HTR-8/SVneo (cell line): Measurements from ENCODE around the gene SOX10.

ENCODE experiments used
- DNase-seq: peaks from one replicate; pipeline ENCODE4 v3.0.0; 2011; ENCODE audit warnings: low spot score, mixed read lengths; ENCODE audit not compliant: insufficient read length
- FAIRE-seq: peaks from 2 replicates; lab custom pipeline; 2011; peaks lifted over from hg19 to GRCh38; lab: Jason Lieb, UNC

Gene SOX10

DNA sequence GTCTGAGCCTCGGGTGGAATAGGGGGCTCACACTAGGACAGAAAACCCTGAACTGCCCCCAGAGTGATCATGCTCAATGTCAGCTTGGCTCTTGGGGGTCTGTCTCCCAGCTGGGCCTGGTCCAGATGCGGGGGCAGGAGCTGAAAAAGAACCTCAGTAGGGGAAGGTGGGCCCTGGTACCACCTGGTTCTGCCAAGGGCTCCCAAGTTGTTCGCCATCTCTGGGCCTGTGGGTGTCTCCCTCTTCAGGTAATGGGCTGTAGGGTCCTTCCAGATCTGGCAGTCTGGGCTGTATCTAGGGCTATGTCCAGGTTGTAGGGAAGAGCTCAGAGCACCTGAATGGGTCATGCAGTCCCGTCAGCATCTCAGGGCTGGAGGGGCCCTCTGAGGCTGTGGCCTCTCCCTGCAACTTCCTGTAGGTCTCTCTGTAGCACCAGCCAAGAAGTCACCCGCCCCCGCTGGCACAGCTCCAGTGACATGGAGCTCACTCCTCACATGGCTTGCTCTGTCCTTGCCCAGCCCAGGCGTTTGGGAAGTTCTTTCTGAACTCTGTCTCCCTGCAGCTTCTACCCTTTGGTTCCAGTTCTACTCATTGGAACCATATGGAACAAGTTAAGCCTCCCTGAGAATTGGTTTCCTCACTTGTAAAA, 33.0 kb upstream of the SOX10 start:
- DNase-seq (no peak), FAIRE-seq (no peak)

DNA sequence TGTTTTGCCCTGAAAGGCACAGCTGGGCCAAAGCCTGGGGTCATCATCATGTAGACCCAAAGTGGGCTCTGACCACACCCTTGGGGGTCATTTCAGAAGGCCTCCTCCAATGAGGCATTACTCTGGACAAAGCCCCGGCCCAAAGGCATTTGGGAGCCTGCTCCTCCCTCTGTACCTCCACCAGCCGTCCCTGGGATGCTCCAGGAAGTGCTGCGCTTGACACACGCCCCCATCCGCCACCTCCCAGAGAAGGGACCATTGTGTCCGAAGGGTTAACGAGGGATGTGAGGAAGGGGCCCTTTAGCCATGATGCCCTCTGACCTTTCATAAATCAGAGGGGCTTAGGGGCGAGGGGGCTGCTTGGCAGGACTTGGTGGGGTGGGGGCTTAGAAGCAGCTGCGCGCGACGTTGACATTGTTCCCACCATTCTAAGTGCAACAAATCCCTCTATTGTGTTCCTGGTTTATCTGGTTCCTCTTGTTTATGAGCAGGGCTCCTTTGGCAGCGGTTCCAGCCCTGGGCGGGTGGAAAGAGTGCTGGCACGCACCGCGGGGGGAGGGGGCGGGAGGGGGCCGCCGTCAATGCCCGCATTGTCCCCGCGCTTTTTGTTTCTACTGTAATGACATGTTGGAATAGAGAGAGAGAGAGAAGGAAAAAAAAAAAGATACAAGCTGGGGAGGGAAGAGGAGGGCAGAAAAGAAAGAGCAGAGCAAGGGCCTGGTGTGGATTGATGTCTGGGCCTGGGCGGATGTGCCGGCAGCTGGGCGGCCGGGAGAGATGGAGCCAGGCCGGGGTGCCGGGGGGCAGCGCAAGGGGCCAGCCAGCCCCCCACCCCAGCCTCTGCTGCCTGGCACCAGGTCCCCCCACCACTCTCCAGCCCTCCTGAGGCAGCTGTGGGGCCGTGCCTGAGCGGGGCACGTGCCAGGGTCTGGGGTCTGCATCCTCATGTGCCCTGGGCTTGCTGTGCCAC, 32.1 kb upstream of the SOX10 start:
- DNase-seq (no peak), FAIRE-seq (no peak)

DNA sequence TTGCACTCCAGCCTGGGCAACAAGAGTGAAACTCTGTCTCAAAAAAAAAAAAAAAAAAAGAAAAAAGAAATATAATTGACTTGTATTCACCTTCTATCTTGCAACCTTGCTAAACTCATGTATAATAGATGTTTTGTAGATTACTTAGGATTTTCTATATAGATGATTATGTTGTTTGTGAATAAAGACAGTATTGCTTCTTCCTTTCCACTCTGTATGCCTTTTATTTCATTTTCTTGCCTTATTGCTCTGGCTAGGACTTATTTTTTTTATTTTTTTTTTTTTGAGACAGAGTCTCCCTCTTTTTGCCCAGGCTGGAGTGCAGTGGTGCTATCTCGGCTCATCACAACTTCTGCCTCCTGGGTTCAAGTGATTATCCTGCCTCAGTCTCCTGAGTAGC, 29.7 kb upstream of the SOX10 start:
- FAIRE-seq (no peak), DNase-seq (no peak)

DNA sequence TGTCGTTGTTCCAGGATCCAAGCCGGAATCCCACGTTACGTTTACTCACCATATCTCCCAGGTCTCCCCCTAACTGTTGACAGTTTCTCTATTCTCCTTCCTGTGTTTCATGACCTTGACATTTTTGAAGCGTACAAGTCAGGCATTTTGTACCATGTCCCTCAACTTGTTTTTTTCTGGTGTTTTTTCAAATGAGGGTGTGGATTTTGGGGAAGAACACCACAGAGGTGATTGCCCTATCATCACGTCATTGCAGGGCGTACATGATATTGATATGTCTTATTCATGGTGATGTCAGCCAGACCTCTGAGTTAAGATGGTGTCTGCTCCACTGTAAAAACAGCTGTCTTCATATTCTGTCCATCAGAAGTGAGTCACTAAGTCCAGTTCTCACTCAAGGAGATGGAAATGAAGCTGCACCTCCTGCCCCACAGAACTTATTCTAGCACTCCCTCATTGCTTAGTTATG, 28.3 kb upstream of the SOX10 start:
- no peak for DNase-seq

DNA sequence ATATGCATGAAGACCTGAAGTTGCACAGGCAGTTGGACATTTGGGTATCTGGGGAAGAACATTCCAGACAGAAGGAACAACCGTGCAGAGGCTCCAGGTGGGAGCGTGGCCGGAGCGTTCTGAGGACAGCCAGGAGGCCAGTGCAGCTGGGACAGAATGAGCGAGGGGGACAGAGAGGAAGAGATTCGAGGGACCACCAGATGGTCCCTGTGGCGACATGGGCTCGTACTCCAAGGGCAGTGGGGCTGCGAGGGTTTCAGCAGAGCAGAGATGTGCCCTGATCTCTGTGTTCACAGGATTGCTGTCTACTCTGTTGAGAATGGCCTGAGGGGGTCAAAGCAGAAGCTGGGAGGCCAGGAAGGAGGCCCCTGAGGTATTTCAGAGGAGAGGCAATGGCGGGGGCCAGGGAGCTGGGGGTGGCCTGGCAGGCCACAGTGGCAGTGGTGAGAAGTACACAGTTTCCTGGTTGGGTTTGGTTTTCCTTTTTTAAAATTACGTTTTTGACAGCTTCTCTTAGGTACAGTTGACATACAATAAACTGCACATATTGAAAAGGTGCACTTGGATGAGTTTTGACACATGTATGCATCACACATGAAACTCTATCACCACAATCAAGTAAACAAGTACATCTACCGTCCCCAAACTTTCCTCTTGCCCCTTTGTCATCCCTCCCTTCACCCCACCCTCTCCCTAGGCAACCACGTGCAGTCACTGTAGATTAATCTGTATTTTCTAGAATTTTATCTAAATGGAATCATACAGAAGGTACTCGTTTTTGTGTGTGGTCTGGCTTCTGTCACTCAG, 24.8 kb upstream of the SOX10 start:
- FAIRE-seq: no peak

More for the DNA sequence above, 28.3 kb upstream of the SOX10 start:
- FAIRE-seq: no peak

DNA sequence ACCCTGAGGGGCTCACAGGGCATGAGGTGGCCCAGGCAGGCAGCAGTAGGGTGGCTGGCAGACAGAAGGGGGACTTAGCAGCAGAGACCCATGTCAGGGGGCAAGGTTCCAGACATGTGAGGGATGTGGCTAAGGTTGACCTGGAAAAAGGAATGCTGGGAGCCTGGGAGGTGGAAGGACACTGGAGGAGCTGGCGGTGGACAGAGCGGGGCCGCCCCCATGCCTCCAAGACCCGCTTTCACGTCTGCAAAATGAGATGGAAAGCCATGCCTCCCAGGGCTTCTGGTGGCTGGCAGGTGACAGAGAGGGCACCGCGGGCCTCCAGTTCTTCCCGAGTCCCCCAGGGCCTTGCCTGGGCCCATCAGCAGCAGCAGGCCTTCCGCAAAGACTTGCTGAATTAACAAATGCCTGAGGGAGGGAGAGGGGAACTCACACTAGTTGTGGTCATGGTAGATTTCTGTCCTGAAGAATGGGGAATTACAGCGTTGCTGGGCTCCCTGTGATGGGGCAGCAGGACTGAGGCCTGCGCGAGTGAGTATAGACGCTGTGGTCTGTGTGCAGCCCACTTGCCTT, 23.1 kb upstream of the SOX10 start:
- DNase-seq: no peak
- FAIRE-seq: no peak

More for the DNA sequence above, 24.8 kb upstream of the SOX10 start:
- no peak for DNase-seq

DNA sequence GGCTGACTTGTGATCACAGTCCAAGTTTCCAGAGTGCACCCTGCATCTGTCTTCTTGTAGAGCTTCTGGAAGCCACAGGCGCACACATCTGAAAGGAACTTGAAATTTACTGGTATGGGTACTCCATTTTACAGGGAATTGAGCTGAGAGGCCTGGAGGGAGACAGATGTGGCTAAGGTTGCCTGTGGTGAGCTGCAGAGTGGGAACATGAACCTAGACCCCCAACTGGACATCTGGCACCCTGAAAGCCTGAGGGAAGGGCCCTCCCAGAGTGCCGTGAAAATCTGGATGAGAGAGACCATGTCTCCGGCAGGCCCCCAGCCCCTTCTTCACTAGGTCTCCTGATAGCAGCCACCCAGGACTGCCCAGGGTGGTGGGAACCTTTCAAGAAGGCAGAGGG, 22.6 kb upstream of the SOX10 start:
- FAIRE-seq (no peak), DNase-seq (no peak)

DNA sequence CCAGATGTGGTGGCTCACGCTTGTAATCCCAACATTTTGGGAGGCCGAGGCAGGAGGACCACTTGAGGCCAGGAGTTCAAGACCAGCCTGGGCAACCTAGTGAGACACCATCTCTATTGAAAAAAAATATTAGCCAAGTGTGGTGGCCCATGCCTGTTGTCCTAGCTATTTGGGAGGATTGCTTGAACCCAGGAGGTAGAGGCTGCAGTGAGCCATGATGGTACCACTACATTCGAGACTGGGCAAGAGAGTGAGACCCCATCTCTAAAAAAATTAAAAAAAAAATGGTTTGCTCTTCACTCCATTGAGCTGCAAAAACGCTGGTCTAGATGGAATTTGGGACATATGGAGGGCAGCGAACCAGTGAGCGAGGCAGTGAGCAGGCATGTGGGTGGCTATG, 21.6 kb upstream of the SOX10 start:
- FAIRE-seq (no peak), DNase-seq (no peak)

DNA sequence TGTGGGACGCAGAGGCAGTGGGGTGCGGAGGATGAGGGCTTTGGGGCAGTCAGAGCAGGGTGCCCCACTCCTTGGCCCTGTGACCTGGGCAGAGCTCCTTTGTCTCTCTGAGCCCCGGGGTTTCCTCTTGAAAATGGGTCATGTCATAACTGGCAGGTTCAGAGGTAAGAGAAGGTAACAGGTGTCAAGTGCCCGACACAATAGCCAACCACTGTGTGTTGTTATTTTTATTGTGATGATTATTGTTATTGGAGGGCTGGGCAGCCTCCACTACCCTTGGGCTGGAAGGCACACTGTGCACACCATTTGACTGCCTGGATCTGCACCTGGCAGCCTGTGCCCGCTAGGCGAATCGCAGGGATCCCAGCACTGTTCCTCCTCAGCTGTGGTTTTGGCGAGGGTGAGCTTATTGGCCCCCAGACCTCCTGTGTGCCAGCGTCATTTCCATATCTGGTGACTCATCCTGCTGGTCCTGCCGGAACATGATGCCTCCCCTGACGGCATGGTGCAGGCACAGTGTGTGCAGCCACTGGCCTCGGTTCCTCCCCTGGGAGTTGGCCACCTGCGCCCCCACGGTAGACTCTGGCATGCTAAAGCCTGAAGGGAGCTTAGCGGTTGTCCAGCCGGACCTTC, 15.4 kb upstream of the SOX10 start:
- FAIRE-seq (peak; percentile 52), DNase-seq (peak; percentile 65)

DNA sequence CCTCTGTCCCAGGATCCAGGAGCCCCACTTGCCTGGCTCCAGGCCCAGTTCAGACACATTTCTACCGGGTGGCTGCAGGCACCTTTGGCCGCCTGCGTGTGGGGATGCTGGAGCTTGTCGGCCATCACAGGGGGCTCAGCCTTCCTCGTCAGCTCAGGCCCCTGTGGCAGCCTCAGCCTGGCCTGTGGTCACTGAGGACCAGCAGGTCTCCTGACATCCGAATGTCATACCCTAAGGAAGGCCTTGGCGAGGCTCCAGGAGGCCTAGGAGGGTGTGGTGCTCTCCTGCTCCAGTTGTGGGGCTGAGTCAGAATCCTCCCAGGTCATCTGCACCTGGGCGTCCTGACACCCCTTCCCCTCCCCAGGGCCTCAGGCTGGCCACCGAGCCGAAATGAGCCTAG, 14.9 kb upstream of the SOX10 start:
- FAIRE-seq (no peak), DNase-seq (no peak)

DNA sequence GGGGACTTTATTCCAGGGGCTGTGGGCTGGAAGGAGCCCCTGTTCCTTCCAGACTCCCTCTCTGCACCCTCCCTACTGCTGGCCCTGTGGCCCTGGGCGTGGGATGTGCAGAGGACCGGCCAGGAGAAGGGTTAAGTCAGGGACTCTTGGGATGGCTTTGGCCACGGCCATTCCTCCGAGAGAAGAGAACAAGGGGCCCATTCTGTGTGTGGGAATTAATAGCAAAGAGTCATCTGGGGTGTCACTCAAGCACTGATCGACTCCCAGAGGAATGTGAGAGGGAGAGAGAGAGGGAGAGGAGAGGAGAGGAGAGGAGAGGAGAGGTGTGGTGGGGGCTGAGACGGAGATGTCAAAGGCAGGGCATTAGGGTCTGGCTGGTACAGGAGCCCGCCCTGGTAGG, 14.2 kb upstream of the SOX10 start:
- FAIRE-seq: no peak
- DNase-seq: no peak

DNA sequence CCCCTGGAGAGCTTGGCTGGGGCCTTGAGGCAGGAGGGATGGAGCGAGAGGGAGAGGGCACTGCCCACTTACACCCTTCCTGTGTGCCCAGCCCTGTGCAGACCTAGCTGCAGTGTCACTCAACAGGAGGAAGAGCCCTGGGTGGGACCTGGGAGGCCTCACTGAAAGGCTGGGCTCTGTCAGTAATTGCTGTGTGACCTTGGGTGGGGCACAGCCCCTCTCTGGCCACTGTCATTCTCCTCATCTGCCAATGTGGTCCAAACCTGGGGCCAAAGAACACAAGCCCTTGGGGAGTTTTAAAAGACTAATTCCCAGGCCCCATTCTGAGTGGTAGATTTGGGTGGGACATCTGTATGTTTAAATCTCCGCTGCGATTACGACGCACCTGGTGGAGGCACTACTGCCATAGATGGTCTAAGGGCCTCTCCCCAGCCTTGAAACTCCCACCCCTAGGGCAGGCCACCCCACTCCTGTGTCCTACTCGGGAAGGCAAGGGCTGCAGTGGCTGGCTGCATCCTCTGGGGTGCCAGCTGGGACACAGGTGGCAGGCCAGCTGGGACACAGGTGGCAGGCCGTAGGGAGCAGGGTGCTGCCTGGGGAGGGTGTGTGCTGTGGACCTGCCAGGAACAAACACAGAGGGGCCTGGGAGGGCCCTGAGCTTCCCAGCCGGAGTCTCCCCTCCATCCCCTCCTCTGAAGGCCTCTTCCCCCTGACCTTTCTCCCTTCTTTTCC, 12.3 kb upstream of the SOX10 start:
- no peak for FAIRE-seq

DNA sequence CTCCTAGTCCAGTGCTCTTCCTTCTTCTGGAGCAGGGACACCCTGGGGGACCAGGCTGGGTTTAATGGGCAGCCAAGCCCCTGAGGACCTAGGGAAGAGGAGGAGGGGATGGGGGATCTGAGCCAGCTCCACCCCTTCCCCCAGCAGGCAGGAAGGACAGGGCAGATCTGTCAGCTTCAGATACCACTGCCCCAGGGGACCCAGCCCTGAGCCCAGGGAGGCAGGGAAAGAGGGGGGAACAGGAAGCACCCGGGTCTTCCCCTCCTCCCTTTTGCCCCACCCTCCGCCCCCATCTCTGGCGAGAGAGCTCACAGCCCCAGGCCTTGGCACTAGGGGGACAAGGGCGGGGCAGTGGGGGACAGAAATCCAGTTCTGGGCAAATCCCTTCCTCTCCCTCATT, 11.7 kb upstream of the SOX10 start:
- no peak for FAIRE-seq
- DNase-seq: peak; percentile 20

More for the DNA sequence above, 12.3 kb upstream of the SOX10 start:
- DNase-seq: no peak

DNA sequence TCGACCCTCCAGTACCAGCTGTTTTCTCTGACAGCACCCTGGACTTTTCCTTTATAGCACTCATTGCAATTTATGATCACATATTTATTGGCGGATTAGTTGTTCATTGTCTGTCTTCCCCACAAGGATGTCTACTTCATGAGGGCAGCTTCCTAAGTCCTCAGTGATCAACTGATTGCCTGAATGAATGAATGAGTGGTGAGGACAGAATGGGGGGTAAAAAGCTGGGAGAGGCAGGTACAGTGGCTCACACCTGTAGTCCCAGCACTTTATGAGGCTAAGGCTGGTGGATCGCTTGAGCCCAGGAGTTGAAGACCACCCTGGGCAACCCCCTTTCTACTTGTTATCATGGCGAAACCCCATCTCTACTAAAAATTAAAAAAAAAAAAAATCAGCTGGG, 11.1 kb upstream of the SOX10 start:
- no peak for DNase-seq
- no peak for FAIRE-seq

DNA sequence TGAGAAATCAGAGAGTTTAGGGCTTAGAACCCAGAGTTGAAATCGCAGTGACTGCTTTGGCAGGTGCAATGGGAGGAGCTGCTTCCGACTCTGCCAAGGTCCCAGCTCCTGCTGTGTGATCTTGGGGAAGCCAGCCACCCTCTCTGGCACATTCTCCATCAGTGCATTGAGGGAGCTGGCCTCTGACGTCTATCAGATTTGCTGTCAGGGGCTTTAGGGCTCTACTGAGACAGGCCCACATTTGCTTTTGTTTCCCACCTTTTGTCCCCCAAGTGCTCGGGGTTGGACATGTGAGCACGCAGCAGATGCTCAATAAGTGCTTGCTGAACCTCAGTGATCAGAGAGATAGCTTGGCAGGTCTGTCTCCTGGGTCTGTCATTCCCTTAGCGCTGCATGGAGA, 10.6 kb upstream of the SOX10 start:
- no peak for FAIRE-seq
- no peak for DNase-seq

DNA sequence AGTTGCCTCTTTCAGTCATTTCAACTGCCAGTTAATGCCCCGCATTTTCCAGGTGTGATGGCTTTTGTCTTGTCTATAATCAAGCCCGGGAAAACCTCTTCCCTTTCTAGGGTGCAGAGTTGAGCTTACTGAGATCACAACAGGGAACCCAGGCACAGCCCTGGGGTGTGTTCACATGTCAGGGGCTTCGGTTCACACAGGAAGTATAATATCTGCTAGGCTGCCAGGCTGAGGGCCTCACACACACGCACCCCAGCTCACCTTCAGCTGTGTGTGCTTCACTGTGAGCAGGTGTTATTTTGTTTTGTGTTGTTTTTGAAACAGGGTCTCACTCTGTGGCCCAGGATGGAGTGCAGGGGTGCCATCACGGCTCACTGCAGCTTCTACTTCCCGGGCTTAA, 9.7 kb upstream of the SOX10 start:
- FAIRE-seq (no peak), DNase-seq (no peak)

DNA sequence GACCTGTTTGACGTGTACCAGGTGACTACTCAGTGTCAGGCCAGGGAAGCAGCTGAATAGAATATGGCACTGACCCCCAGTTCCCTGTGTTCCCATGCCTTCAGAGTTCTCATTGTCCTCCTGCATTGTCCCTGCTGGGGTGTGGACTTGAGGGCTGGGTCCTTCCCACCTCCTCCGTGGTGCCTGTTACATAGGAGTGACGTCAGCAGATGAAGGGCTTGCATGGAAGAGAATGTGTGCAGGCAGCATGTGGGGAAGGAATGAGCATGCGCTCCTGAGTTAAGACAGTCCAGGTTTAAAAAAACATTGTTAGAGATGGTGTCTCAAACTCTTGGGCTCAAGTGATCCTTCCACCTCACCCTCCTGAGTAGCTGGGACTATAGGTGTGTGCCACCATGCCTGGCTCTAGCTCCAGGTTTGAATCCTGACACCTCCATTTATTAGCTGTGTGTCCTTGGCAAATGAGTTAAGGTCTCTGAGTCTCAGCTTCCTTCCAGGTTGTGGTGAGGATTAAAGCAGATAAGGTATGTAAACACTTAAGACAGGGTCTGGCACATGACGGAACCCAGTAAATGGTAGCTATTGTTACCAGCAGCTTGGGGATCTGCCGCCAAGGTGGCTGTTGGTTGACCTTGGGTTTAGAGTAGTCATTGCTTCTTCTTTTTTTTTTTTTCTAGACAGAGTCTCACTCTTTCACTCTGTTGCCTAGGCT, 7.5 kb upstream of the SOX10 start:
- FAIRE-seq (no peak), DNase-seq (no peak)

DNA sequence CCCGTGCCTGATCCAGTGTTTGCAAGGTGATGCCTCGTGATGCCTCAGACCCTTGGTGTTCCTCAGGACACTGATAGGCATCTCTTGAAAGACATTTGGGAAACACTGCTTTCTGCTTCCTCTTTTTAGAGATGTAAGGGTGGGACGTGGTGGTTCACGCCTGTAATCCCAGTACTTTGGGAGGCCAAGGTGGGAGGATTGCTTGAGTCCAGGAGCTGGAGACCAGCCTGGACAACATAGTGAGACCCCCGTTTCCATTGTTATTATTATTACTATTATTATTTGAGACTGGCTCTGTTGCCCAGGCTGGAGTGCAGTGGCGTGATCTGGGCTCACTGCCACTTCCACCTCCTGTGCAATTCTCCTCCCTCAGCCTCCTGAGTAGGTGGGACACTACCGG, 6.5 kb upstream of the SOX10 start:
- no peak for FAIRE-seq
- DNase-seq: no peak

DNA sequence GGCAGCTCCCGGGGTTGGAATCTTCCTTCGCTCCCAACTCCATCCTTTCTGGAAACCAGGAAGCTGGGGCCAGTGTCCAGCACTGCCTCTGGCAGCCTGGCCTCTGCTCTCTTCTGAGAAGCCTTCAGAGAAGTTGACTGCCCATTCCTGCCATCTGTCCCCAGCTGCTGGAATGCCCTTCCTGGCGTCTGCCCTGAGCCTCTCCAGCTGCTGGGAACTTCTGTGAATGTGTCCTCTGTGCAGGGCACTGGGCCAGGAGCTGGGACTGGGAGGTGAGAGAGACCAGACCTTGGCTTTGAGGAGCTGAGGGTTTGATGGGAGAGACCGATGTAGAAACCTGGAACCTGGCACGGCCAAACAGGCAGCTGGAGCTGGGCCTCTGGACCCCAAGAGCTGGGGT, 5.9 kb upstream of the SOX10 start:
- FAIRE-seq (no peak), DNase-seq (no peak)
